HG03135 (cell line): ENCODE results near the gene DUSP12.
A peak's percentile ranks its signal among the peaks of the same experiment; 100 is the strongest.
"Not testable (repeated sequence)": the region's sequence is repeated elsewhere in the genome, so short reads cannot be mapped to it uniquely, and the experiment has no call there.

Source experiments
- ATAC-seq: cut with Tn5 transposase; IDR thresholded peaks from one replicate; pipeline ENCODE4 v1.9.1; 2021; ENCODE audit warnings: mild to moderate bottlenecking, moderate library complexity; ENCODE audit not compliant: unreplicated experiment

Gene DUSP12, protein sequence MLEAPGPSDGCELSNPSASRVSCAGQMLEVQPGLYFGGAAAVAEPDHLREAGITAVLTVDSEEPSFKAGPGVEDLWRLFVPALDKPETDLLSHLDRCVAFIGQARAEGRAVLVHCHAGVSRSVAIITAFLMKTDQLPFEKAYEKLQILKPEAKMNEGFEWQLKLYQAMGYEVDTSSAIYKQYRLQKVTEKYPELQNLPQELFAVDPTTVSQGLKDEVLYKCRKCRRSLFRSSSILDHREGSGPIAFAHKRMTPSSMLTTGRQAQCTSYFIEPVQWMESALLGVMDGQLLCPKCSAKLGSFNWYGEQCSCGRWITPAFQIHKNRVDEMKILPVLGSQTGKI

DNA sequence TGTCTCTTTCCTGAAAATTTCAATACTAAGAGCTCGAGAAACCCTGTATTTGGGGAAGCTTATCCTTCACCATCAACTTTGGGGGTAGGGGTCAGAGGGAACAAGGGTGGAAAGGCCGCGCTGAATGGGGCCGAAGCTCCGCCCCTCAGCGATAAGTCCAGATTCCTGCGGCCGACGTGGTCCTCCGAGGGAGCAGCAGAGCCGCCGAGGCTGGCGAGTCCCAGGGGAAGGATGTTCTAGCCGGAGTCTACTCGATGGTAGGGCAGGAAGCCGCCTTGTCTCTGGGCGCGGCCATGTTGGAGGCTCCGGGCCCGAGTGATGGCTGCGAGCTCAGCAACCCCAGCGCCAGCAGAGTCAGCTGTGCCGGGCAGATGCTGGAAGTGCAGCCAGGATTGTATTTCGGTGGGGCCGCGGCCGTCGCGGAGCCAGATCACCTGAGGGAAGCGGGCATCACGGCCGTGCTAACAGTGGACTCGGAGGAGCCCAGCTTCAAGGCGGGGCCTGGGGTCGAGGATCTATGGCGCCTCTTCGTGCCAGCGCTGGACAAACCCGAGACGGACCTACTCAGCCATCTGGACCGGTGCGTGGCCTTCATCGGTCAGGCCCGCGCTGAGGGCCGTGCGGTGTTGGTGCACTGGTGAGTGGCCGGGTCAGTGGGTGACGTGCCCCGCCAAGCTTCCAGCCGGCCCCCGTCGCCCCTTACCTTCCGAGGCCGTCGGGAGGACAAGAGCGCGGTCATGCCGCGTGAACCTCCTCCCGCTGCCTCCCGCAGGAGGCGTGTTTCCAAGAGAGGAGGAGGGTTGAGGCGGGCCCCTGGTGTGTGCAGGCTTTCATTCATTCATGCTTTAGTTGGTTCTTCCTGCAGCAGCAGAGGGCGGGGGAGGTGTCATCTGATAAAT is at the start of gene DUSP12:
TSS of gene DUSP12 (plus strand) at position 278 of the 899 bp plus-strand sequence. CDS start at position 294, 16 bp downstream.
- peak; percentile 92 for ATAC-seq

DNA sequence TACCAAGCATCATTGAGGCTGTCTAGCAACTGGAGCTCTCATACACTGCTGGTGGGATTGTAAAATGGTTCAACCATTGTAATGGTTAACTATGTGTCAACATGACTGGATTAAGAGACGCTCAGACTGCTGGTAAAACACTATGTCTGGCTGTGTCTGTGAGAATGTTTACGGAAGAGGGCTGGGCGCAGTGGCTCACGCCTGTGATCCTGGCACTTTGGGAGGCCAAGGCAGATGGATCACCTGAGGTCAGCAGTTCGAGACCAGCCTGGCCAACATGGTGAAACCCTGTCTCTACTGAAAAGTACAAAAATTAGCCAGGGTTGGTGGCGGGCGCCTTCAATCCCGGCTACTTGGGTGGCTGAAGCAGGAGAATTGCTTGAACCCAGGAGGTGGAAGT is 47.3 kb upstream of the DUSP12 start:
- ATAC-seq, result no peak

DNA sequence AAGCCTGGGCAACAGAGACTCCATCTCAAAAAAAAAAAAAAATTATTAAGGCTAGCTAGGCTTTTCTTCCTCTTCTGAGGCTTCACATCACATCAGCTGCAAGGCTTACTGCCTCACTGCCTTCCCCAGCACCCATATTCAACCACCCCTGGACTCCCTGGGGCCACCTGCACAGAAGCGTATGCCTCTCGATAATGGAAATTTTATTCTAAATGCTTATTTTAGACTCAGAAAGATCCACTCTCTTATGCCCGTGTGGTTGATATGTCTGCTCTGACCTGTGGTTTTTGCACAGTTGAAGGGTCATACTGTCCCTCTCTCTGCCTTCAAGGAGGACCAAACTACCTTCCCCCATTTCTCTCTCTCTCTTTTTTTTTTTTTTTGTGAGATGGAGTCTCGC is 44.0 kb upstream of the DUSP12 start:
- no peak for ATAC-seq

DNA sequence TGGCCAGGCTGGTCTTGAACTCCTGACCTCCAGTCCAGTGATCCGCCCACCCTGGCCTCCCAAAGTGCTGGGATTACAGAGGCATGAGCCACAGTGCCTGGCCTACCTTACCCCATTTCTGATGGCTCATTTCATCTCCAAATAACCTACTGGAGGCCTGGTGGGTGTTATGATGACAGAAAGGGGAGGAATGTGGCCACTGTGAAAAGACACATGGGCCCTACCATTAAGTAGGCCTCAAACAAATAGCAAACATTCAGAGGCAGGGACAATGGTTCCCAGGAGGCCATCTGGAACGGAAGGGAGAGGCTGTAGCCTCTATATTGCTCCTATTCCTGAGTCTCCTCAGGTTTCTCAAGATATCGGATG is 43.5 kb upstream of the DUSP12 start:
- no peak for ATAC-seq

DNA sequence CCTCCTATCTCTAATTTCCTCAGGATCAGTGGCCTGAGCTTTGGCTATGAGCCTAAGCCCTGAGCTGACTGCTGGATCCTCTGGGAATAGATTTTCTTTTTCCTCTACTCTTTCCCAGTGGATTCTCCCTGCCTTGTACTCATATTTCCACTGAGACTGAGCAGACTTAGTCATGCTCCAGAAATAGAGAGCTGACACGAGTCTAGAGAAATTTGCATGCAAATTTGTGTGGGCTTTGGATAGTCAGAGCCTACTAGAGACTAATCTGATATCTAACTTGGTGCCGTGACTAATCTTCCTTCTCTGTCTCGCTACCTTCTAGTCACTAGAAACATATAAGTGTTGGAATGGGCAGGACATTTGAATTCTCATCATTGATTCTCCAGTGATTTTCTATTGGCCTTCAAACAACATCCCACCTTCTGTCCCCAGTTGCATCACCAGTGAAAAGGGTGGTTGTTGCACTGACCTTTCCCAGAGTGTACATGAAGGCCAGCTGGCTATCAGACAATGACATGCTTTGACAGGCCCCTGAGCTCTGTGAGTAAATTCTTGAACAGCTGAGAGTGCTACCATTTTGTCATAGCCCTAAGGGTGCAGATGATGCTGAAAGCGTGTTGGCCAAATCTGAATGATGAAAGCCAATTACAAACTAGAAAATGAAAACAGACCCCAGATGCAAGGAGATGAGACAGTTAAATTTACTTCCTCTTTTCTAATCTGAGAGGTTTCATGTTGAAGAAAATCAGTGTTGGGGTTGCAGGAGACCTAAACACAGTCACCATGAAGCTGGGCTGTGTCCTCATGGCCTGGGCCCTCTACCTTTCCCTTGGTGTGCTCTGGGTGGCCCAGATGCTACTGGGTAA is 42.9 kb upstream of the DUSP12 start, which contains the start of gene FCRLA:
TSS of gene FCRLA (plus strand) at position 748 of the 866 bp plus-strand sequence. CDS start at position 784, 36 bp downstream.
- peak; percentile 71 for ATAC-seq

DNA sequence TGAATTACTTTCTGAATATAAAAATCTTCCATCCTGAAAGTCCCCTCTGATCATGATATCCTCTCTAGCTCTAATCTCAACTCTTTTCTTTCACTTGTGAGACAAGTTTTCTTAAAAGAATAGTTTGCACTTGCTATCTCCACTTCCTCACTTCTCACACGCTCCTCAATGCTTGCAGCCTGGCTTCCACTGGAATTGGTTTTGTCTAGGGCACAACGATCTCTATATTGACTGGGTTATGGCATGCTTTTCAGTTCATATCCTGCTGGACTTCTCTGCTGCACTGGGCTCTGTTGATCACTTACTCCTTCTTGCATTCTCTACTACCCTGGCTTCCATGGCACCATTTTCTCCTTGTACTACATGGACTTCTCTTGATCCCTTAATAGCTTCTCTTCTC is 42.1 kb upstream of the DUSP12 start:
- no peak for ATAC-seq

DNA sequence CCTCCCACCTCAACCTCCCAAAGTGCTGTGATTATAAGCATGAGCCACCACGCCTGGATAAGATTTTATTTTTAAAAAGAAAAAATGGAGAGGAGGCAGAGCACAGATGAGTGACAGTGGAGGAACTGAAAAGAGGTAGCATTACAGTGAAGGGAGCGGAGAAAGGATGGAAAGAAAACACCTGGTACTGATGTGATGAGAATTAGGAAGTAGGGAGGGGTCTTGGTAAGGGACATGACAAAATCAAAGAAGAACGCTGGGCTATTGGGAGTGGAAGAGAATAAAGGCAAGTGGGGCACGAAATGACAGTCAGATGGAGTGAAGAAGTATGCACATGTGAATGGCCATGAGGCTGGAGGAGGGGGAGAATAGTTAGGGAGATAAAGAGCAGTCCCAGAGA is 40.2 kb upstream of the DUSP12 start:
- ATAC-seq, result no peak

DNA sequence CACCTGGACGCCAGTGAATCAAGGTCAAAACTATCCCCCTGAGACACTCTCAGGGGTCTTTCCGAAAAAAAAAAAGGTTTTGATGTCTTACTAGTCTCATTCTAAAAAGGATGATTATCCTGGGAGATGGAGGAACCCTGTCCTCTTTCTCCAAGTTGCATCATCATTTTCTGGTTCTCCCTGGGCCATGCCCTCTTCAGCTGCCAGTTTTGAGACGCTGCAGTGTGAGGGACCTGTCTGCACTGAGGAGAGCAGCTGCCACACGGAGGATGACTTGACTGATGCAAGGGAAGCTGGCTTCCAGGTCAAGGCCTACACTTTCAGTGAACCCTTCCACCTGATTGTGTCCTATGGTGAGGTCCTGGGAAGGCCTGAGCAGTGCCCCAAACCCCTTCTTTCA is 39.0 kb upstream of the DUSP12 start:
- ATAC-seq, result no peak

DNA sequence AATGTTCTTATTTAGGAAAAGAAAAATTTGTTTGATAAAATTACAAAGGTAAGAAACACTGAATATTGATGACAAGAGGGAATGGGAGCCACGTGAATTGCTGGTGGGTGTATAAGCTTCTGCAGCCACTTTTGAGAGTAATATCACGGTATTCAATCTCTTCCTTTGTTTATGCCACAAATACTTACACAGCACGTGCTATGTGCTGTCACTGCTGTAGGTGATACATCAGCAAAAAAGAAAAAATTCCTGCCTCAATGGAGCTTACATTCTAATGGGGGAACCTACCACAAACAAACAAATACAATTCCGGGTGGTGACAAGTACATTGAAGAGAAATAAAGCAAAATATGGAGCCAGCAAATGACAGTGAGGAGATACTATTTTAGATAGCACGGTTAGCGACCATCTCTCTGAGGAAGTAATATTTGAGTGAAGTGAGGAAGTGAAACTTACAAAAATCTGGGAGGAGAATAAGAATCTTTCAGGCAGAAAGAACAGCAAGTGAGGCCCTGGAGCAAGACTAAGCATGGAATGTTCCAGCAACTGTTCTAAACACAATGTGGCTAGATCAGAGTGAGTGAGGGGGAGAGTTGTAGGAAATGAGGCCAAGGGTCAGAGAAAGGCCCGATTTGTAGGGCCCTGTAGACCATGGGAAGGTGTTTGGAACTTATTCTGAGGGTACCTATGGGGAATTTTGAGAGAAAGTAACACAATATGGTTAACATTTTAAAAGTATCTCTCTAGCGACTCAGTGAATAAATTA is 30.8 kb upstream of the DUSP12 start:
- ATAC-seq, result peak; percentile 59

DNA sequence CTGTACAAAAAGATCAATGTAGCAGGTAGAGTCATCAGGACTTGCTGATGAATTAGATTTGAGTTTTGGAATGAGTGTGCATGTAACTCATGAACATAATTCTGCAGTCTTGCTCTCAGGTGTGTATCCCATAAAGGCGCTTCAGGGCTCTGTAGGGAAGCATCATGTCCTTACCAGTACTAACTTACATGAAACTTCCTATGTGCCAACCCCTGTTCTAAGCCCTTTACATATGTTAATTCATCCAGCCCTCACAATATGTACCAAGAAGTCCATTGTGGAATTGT is 30.3 kb upstream of the DUSP12 start:
- ATAC-seq, result peak; percentile 19

DNA sequence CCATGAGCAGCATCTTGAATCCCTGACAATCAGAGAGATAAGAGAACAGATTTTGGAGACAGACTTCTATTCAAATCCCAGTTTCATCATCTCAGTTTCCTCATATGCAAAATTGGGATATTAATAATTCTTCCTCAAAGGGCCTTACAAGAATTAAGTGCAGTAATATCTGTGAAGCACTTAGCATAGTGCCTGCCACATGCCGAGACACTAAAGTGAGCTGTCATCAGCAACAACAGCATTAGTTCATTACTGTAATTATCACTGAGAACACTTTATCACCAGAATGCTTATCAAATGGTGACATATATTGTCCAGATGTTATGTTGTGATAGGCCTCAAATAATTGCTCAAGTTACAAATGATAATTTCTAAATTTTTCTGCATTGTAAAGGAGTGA is 29.2 kb upstream of the DUSP12 start:
- ATAC-seq, result no peak

DNA sequence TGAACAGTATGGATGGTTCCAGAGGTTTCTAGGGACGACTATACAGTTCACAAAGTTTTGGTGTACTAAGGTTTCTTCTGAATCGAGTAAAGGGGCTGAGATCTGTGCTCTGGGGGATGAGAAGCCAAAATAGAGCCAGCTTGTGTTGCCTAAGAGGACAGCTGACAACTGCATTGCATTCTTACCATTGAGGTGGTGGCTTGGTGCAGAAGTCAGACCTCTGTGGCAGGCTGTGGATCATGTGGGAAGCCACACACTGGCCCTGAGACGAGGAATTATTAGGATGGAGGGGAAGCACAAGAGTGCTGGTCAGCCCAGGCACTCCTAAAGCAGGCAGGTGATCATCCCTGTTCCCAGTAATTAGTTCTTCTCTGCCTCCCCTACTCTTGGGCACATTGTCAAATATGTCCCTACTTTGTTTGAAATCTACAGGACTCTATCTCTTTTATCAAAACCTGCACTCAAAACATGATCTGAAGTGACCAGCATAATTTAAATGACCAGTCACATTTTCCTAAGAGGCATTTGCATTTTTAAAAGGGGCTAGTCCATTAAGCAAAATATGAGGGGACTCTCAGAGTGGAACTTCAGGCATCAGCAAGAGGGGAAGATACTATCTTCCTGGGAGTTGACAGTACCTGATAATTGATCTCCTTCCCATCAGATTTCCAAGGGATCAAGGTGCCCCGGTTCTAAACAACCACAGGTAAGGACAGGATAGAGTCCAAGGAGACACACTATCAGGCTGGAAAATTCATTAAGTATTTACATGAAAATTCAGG is 28.4 kb upstream of the DUSP12 start, which contains the start of gene FCRLB:
TSS of gene FCRLB (plus strand) at position 589 of the 782 bp plus-strand sequence. CDS start 1,129 bp downstream, outside the sequence.
- no peak for ATAC-seq

DNA sequence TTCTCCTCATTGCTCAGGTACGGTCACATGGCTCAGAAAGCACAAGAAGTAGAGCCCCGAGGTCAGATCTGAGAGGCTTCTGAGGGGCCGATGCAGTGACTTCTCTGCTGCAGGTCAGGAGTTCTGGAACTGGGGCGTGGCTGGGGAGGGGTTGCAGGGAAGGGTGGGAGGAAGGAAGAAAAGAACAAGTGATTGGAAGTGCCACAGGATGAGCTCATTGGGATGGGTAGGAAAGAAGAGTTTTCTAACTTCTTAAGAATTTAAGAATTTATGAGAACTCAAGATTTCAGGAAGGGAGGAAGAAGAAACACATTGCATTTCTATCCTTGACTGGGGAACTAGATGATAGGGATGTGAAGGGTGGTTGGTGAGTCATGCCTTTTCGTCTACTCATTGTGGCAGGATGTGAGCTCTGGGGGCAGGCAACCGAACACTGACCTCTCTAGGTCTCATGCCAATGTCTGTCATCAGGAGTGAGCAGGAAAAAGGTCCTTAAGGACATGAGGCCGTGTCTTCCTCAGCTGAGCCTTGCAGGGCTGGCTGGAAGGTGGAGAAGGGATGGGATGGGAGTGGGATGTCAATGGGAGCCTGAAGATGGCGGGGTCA is 27.7 kb upstream of the DUSP12 start:
- no peak for ATAC-seq

DNA sequence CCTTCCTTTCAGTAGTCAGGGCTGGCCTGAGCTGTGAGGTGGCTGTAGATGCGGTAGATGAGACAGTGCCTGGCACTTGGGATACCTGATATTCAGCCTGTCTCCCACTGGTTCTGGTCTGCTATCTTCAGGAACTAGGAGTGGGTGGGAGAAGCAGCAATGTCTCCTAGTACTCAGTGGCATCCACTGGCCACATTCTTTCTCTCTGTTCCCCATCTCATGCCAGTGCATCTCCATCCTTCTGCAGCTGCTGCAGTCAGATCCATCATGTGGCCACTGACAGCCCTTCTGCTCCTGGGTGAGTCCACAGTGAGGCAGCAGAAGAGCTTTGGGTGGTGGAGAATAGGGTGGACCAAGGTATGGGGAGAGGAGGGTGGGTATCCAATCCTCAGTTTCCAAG is 27.2 kb upstream of the DUSP12 start:
- no peak for ATAC-seq

DNA sequence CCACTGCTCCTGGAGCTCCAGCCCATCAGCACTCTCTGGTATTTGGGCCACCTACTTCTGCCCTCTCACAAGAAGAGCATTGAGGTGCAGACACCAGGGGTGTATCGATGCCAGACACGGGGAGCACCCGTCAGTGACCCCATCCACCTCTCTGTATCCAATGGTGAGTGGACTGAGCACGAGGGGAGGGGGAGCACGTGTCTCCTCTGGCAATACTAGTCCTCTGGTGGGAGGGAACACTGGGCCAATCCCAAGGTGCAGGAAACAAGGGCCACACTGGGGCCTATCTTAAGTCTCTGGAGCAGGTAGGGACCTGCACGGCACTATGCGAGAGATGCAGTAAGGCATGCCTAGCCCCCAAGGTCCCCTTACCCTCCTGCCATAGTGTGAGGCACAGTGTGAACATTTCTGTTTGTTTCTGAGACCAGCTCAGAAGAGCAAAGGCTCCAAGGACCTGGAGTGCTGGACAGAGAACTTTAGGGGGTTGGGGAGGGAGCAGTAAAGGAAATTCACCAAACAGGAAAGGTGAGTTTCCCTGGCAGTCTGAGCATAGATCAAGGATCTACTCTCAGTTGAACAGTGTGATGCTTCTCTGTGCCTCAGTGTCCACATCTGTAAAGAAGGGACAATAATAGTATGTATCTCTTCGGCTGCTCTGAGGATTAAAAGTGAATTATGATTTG is 26.0 kb upstream of the DUSP12 start:
- no peak for ATAC-seq

DNA sequence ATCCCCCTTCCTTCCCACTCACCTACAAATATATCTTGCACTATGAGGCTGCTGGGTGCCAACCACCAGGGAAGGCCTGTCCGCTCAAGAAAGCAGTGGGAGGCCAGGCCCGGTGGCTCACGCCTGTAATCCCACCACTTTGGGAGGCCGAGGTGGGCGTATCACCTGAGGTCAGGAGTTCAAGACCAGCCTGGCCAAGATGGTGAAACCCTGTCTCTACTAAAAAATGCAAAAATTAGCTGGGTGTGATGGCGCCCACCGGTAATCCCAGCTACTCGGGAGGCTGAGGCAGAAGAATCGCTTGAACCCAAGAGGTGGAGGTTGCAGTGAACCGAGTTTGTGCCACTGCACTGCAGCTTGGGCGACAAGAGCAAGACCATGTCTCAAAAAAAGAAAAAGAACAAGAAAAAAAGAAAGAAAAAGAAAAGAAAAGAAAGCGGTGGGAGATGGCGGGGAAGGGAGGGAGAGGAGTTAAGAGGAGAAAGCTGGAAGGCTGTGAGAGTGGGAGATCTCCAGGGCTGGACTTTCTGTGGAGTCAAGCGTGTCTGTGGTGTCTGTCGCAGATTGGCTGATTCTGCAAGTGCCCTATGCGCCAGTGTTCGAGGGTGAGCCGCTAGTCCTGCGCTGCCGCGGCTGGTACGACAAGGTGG is 24.2 kb upstream of the DUSP12 start:
- not testable (repeated sequence) for ATAC-seq

DNA sequence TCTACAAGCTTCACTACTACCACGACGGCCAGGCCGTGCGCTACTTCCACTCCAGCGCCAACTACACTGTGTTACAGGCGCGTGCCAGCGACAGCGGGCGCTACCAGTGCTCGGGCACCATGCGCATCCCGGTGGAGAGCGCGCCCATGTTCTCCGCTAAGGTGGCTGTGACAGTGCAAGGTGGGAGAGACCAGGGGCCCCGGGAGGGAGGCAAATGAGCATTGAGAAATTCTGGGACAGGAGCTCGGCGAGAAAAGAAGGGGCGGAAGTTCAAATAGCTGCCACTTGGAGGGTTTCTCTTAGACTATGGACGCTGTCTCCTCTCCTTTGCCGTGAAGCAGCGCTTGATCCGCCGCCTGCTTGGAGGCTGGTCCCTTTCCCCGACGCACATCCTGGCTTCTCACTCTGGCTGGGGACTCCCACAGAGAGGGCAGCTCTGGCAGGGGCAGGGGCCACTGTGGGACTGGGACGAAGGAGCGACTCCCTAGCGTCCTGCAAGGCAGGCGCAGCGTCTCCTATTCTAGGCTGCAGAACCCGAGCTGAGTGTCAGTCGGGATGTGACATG is 23.6 kb upstream of the DUSP12 start:
- ATAC-seq, result peak; percentile 28
